Hematopoietic multipotent progenitor cell treated with erythropoietin and hydrocortisone succinate and interleukin-3 and kit ligand, for 4 days (in vitro differentiated cells): ENCODE measurements around the gene FBN2.

Source experiments
- DNase-seq: peaks from one replicate; pipeline ENCODE4 v3.0.0-alpha.2; 2015

The FBN2 gene

GRCh38 chr5:128538000-128538249 is at the start of gene FBN2:
Gene FBN2, minus strand, starts transcription at chr5:128538245. Its CDS starts 642 bp downstream, at chr5:128537603.
- no peak for DNase-seq

DNA sequence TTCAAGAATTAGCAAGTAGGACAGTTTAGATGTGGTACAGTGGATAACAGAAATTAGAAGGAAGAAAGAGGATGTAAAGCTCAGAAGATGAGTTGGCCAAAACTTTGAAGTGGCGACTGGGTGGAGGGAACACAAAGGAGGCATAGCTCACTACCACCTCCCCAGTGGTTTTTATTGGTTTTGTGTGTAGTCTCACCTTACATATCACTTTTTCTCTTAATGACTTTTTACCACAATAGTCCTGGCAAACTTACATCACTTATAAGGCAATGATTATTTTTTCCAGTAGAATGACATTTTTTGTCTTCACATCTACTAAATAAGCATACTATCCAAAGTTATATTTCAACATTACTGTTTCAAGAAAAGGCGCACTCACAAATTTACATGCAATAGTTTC is 49.2 kb upstream of the FBN2 start:
- DNase-seq: no peak

- DNase-seq: no peak
These were observed 48.8 kb upstream of the FBN2 start for GRCh38 chr5:128586848-128587247.

DNA sequence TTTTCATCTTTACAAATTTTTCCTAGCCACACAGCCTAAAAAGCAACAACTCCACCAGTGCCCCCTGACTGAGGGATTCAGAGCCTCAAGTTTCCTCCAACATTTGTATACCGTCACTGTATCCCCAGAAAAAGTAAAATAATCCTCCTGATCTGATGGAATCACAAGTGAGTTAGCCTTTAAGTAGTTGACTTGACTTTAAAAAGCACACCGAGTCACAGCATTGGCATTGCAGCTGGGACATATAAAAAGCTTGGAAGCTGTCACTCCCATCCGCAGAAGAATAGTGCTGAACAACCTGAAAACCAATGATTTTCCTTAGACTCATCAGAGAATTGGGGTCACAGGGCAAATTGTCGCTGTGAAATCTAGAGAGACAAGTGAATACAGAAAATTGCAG is 41.6 kb upstream of the FBN2 start:
- DNase-seq: no peak

DNA sequence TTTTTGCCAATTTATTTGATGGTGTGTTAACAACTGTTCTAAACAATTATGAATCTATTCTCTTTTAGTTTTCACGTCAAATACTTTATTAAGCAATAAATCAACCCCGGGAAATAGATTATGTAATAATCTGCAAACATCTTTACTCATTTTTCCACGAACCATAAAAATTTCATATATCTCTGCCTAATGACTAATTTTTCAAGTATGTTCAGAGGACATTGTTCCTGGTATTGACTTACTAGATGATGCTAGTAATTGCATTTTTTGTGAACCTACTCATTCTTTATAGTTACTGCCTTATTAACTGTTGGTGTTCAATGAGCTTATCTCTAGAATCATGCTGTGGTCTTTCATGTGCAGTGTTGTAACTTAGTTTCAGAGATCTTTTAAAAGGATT is 41.0 kb upstream of the FBN2 start:
- no peak for DNase-seq

- no peak for DNase-seq
These were observed 36.0 kb upstream of the FBN2 start for GRCh38 chr5:128574041-128574440.

DNA sequence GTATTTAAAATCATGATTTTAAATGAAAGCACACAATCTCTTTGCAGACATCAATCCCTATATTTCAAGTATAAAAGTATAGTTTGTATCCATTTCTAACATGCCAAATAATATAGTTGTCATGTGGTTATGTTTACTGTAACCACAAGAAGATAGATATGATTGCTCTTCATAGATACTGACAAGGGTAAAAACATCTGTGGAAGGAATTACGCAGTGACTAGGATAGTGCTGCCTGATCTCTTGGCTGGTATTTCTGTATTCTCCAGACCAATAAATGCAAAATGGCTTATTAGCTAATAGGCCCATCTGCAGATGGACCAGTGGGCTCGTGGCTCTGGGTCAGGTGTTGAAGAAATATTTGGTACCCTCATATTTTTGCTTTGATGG is 34.9 kb upstream of the FBN2 start:
- DNase-seq: no peak

DNA sequence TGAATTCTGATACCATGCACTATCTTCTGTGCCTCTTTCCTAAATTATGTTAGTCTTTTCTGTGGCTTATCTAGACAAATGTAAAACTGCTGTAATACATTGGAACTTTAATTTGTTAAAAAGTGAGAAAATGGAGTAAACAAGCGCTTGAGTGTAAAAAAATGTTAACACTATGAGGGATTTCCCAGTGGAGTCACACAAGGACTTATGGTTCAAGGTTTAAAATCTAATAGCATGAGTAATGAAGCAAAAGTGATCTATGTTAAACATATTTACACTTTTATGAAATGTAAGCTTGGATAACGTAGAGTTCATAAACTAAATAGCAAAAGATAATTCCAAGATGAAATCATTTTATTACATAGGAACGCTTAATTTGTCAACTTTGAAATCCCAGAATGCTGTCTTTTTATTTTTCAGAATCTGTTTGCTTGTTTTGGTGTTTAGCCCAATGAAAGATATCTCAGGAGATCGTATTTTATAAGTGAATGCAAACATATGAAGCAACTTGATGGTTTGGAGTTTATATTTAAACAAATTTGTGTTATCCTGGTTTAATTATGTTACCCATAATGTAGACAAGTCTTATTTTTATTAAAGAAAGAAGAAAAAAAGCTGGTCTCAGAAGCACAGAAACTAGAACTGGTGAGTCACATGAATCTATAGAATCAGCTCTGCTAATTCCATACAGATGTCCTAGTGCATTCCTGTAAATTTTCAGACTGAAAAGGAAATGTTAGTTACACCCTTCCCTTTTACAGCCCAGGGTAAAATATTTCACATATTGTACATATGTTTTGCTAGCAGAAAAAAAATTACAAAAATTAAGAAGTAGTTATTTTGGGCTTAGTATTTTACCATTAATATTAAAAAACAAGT is 34.2 kb upstream of the FBN2 start:
- DNase-seq: no peak

DNA sequence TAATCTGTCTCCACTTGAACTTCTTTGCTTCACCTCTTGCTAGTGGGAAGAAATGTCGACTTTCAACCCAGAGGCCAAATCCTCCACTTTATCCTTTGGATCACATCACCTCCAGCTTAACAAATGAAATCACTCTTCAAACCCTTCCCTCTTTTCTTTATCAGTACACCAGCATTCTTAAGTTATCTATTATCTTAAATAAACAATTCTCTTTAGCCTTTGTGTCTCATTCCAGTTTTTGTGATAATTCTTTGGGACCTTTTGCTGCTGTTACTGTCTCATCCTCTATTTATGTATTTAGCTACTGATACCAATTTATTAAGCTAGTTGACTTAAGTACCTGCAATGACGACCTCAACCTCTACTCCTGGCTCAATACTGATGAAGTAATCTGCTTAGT is 28.1 kb upstream of the FBN2 start:
- DNase-seq: no peak

DNA sequence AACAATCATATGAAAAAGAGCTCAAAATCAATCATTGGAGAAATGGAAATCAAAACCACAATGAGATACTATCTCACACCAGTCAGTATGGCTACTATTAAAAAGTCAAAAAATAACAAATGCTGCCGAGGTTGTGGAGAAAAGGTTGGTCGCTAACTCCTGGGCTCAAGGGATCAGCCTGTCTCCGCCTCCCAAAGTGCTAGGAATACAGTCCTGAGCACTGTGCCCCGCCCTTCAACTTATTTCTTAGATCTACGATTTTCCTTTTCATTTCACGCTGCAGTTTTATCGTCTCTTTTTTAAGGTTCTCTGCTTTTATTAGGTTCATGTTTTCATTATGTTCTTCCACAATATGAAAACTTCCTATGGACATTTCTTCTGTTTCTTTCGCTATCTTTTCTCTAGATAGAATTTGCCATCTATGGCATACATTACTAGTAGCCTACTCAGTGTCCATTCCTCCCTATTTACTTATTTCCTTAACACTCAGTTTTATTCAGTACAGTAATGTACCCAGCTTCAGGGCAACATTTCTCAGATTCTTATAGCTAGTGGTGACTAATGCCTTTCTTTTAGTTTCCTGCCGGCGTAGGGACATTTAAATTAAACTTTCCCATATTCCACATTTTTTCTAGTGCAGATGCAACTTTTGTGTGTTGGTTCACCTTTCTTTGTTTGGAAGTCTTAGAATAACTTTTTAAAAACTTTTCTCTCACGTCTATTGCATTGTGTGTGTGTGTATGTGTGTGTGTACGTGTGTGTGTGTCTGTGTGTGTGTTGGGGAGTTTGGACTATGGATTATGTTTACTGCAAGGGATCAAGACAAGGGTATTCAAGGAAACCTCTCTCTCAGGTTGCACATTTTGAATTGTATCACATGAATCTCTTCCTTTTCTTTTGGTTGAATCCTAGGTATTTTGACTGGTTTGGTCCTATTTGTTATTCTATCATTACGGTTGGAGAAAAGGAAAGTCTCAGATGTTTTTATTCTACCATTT is 21.6 kb upstream of the FBN2 start:
- DNase-seq: no peak

DNA sequence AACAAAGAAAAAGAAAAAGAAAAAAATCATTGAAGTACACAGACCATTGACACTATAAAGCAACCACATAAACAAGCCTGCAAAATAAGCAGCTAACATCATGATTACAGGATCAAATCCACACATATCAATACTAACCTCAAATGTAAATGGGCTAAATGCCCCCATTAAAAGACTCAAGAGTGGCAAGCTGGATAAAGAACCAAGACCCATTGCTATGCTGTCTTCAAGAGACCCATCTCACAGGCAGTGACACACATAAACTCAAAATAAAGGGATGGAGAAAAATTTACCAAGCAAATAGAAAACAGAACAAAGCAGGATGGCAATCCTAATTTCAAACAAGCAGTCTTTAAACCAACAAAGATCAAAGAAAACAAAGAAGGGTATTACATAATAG is 15.7 kb upstream of the FBN2 start:
- DNase-seq: no peak

- DNase-seq: no peak
These were observed 13.4 kb upstream of the FBN2 start for GRCh38 chr5:128551476-128551875.

GRCh38 chr5:128549496-128549895 is 11.5 kb upstream of the FBN2 start:
- DNase-seq: no peak

- DNase-seq: no peak
These were observed 8.7 kb upstream of the FBN2 start for GRCh38 chr5:128546658-128547281.

GRCh38 chr5:128541385-128541784 is 3.3 kb upstream of the FBN2 start:
- DNase-seq: no peak

GRCh38 chr5:128539038-128539429 is 989 bp upstream of the FBN2 start:
- DNase-seq: no peak

DNA sequence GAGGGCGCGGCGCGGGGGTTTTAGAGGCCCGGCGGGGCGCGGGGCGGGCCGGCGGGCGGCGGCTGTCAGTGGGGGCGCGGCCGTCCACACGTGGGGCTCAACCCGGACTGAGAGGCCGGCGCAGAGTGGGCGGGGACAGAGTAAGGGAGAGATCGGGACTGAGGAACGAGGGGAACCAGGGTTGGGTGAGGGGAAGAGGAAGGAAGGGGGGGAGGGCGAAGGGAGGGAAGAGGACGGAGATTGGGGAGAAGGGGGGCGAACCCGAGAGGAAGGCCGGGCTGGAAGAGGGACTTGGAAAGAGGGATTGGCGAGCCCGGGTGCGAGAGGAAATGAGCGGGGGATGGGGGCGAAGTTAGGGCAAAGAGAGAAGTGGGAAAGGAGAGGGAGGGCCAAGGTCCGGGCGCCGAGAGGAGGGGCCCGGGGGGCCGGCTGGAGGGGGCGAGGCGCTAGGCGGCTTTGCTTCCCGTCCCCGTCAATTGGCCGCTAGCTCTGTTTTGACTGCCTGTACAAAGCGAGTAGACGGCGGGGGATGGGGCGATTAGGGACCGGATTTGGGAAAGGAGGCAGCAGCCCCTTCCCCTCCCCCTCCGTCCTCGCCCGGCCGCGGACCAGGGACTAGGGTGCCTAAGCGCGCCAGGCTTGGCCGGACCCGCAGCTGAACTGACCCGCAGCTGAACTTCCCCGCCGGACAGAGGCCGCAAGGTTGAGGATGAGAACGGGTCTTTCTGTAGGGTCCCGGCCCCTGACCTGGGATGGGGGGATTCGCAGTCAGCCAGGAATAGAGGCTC is 399 bp upstream of the FBN2 start:
- DNase-seq: peak; percentile 63

- peak; percentile 71 for DNase-seq
These were observed 635 bp downstream of the FBN2 start for GRCh38 chr5:128537221-128537999.

- DNase-seq: no peak
These were observed 1.5 kb downstream of the FBN2 start for GRCh38 chr5:128536254-128537220.

DNA sequence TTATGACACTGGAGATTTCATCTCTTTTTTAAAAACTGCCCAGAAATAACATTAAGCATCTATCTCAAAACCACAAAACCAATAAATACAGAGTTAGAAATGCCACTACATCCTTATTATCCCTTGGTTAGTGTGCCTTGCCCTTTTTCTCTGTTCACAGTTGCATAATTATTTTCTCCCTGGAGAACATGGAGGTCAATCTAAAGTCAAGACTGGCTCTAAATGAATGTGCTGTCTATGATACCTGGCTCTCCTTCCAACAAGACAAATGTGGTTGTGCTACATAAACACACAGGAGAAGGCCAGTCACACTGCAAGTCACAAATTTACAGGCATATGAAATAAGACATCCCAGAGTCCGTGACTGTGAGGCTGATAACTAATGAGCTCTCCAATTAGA is 2.8 kb downstream of the FBN2 start:
- DNase-seq: no peak

DNA sequence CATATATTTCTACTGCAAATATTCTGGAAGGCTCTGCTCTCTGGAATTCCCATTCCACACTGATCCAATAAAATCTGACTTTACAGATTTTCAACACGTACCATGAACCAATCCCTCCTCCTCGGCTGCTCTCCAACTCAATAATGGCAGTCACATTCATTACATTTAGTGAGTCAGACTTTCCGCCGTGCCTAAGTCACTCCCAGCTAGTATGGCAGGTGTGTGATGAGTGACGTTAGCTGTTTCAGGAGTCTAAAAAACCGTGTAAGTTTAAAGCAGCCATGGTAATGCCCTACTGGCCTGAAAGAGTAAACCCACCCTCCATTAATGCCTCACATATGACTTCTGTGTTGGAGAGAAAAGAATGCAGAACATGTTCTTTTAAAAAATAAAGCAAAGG is 3.3 kb downstream of the FBN2 start:
- DNase-seq: no peak
